HCT116 (cell line): ENCODE results near the gene ZNF747. TPM values are rescaled to one million over a fixed set of nuclear protein-coding genes. Genes with fewer than 3 reads are reported as not detected.

Experiments
- ATAC-seq: fragments of 200-7000 bp; cut with Tn5 transposase; 2 replicates; pipeline ENCODE4 v1.9.1; 2020; ENCODE audit warnings: mild to moderate bottlenecking, moderate library complexity
- BruUV-seq: library from RNA; stranded (reverse); fragments of 400-500 nt; replicated peaks from 2 replicates; lab custom pipeline; 2021; lab: Mats Ljungman, UMichigan
- CTCF ChIA-PET: fragments of 300-600 bp; sonication (Branson Sonifier 250); formaldehyde crosslinking; loops from one replicate; lab custom pipeline; 2021; ENCODE audit warnings: antibody characterized with exemption; lab: Charles Lee
- POLR2A ChIA-PET: fragments of 300-600, 350-600 bp; sonication (Branson Sonifier 250); formaldehyde crosslinking; loops from one replicate; lab custom pipeline; 2021; ENCODE audit warnings: antibody characterized with exemption; lab: Charles Lee
- RAD21 ChIA-PET, 2 experiments: fragments of 300-600 bp; sonication (Branson Sonifier 250); formaldehyde crosslinking; loops; one replicate each; lab custom pipeline; 2023; ENCODE audit warnings: low total read pairs in 2 of 2; ENCODE audit not compliant: uncharacterized antibody in 2 of 2, unreplicated experiment in 2 of 2, low non-redundant PET in 1 of 2; lab: Charles Lee
- DNase-seq: peaks from one replicate; pipeline ENCODE4 v3.0.0-alpha.2; 2010; ENCODE audit warnings: low read depth, low spot score
- H2AFZ ChIP-seq: fragments of 200-600 bp; shearing (Covaris generic), sonication (generic); 2 replicates; pipeline ENCODE4 v1.6.1; 2017; ENCODE audit warnings: low read depth, mixed run types, mixed read lengths, antibody characterized with exemption, low read length; ENCODE audit not compliant: poor library complexity, severe bottlenecking
- H3K27ac ChIP-seq: 2 replicates; pipeline ENCODE4 v1.5.1; 2012; ENCODE audit warnings: low read depth, low read length
- H3K27me3 ChIP-seq: fragments of 200-600 bp; sonication (generic); 2 replicates; pipeline ENCODE4 v1.6.1; 2016; ENCODE audit warnings: mixed run types, low read length, mixed read lengths; ENCODE audit not compliant: insufficient read depth
- H3K36me3 ChIP-seq, 2 experiments: fragments of 200-500 bp in 1 of 2; fragments of 200-600 bp in 1 of 2; sonication (Bioruptor generic) in 1 of 2; sonication (generic) in 1 of 2; 2 replicates each; pipeline versions ENCODE4 v1.5.1 to v1.6.1; 2014 to 2016; ENCODE audit warnings: low read length in 2 of 2, inconsistent platforms in 1 of 2, mixed read lengths in 1 of 2, mixed run types in 1 of 2; ENCODE audit not compliant: insufficient read depth in 2 of 2, control insufficient read depth in 1 of 2
- H3K4me1 ChIP-seq, 2 experiments: fragments of 200-600 bp in 1 of 2; sonication (generic) in 1 of 2; 2 replicates each; pipeline versions ENCODE4 v1.5.1 to v1.6.1; 2012 to 2017; ENCODE audit warnings: low read length in 2 of 2, inconsistent platforms in 1 of 2, mild to moderate bottlenecking in 1 of 2, mixed read lengths in 1 of 2, mixed run types in 1 of 2, moderate library complexity in 1 of 2; ENCODE audit not compliant: insufficient read depth in 2 of 2, control insufficient read depth in 1 of 2
- H3K4me2 ChIP-seq: fragments of 200-600 bp; sonication (generic); 2 replicates; pipeline ENCODE4 v1.6.1; 2017; ENCODE audit warnings: mixed run types, low read length, mixed read lengths
- H3K4me3 ChIP-seq, 2 experiments: fragments of 200-600 bp in 1 of 2; sonication (generic) in 1 of 2; replicated peaks in 1 of 2; 2 replicates each; pipeline ENCODE4 v1.5.1; 2011 to 2016; ENCODE audit warnings: low read length in 2 of 2, control low read depth in 1 of 2, low read depth in 1 of 2, mild to moderate bottlenecking in 1 of 2, mixed read lengths in 1 of 2, mixed run types in 1 of 2
- H3K79me2 ChIP-seq: fragments of 200-600 bp; sonication (generic); 2 replicates; pipeline ENCODE4 v1.6.1; 2017; ENCODE audit warnings: mild to moderate bottlenecking, mixed run types, low read length, moderate library complexity, mixed read lengths; ENCODE audit not compliant: insufficient read depth
- H3K9ac ChIP-seq: fragments of 200-600 bp; sonication (generic); 2 replicates; pipeline ENCODE4 v1.6.1; 2016; ENCODE audit warnings: low read length, mixed read lengths
- H3K9me2 ChIP-seq: fragments of 200-600 bp; sonication (generic), shearing (Covaris generic); 2 replicates; pipeline ENCODE4 v1.6.1; 2017; ENCODE audit warnings: mixed run types, mild to moderate bottlenecking, moderate library complexity; ENCODE audit not compliant: insufficient read depth
- H3K9me3 ChIP-seq, 2 experiments: fragments of 200-500 bp in 1 of 2; fragments of 200-600 bp in 1 of 2; sonication (Bioruptor generic) in 1 of 2; sonication (generic) in 1 of 2; 2 replicates each; pipeline ENCODE4 v1.6.1; 2014 to 2017; ENCODE audit warnings: low read length in 2 of 2, mixed read lengths in 2 of 2, inconsistent platforms in 1 of 2, low read depth in 1 of 2, mild to moderate bottlenecking in 1 of 2, mixed run types in 1 of 2, moderate library complexity in 1 of 2; ENCODE audit not compliant: control insufficient read depth in 1 of 2, insufficient read depth in 1 of 2
- H4K20me1 ChIP-seq: fragments of 200-600 bp; sonication (generic), shearing (Covaris generic); 2 replicates; pipeline ENCODE4 v1.6.1; 2017; ENCODE audit warnings: mixed run types, mild to moderate bottlenecking, moderate library complexity; ENCODE audit not compliant: insufficient read depth
- CTCF ChIP-seq, 3 experiments: fragments of 200-600 bp in 1 of 3; sonication (generic) in 1 of 3; IDR thresholded peaks in 2 of 3; conservative IDR thresholded peaks in 1 of 3; 2 replicates each; pipeline ENCODE4 v1.5.1; 2012 to 2017; ENCODE audit warnings: low read depth in 2 of 3, low read length in 2 of 3, antibody characterized with exemption in 1 of 3, borderline replicate concordance in 1 of 3, control low read depth in 1 of 3, mild to moderate bottlenecking in 1 of 3, mixed read lengths in 1 of 3, mixed run types in 1 of 3, moderate library complexity in 1 of 3; ENCODE audit not compliant: insufficient read depth in 1 of 3
- EGR1 ChIP-seq: IDR thresholded peaks from 2 replicates; pipeline ENCODE4 v1.6.1; 2012; ENCODE audit warnings: low read depth
- ELF1 ChIP-seq: IDR thresholded peaks from 2 replicates; pipeline ENCODE4 v1.6.1; 2012; ENCODE audit warnings: low read depth, borderline replicate concordance
- JUND ChIP-seq: IDR thresholded peaks from 2 replicates; pipeline ENCODE4 v1.6.1; 2012
- POLR2A ChIP-seq: IDR thresholded peaks from 2 replicates; pipeline ENCODE4 v1.7.0; 2011; ENCODE audit warnings: borderline replicate concordance; ENCODE audit not compliant: insufficient read depth, insufficient read length; ENCODE audit errors: extremely low read depth
- POLR2AphosphoS5 ChIP-seq: IDR thresholded peaks from 2 replicates; pipeline ENCODE4 v1.6.1; 2011; ENCODE audit warnings: mild to moderate bottlenecking, low read depth, low read length, moderate library complexity
- RAD21 ChIP-seq: IDR thresholded peaks from 2 replicates; pipeline ENCODE4 v1.6.1; 2012; ENCODE audit warnings: low read depth, mild to moderate bottlenecking
- REST ChIP-seq: IDR thresholded peaks from 2 replicates; pipeline ENCODE4 v1.6.1; 2012; ENCODE audit warnings: low read depth
- SIN3A ChIP-seq: IDR thresholded peaks from 2 replicates; pipeline ENCODE4 v1.6.1; 2012; ENCODE audit warnings: low read depth
- SP1 ChIP-seq: IDR thresholded peaks from 2 replicates; pipeline ENCODE4 v1.6.1; 2012; ENCODE audit warnings: low read depth
- TCF7L2 ChIP-seq: IDR thresholded peaks from 2 replicates; pipeline ENCODE4 v1.7.0; 2011; ENCODE audit warnings: borderline replicate concordance, inconsistent platforms; ENCODE audit not compliant: insufficient read depth, insufficient read length; ENCODE audit errors: extremely low read depth
- YY1 ChIP-seq: IDR thresholded peaks from 2 replicates; pipeline ENCODE4 v1.6.1; 2011; ENCODE audit warnings: low read length, low read depth, moderate library complexity, mild to moderate bottlenecking; ENCODE audit not compliant: insufficient replicate concordance; ENCODE audit errors: extremely low read depth
- ZFX ChIP-seq: fragments of 450-650 bp; IDR thresholded peaks from 2 replicates; pipeline ENCODE4 v1.6.1; 2017
- ZNF274 ChIP-seq: fragments of 200-500 bp; sonication (Bioruptor generic); IDR thresholded peaks from 2 replicates; pipeline ENCODE4 v1.6.1; 2014; ENCODE audit warnings: mild to moderate bottlenecking, low read depth, low read length, inconsistent platforms
- intact Hi-C: fragments of 100-400 bp; cut with micrococcal nuclease; formaldehyde crosslinking; loops from 2 replicates; pipeline ENCODE4 v1.10.0; 2022
- total RNA-seq: library from RNA; stranded (reverse); gene quantifications from one replicate; pipeline ENCODE4 v1.2.1, GENCODE V29; 2021; ENCODE audit not compliant: unreplicated experiment
- TF ChIP-seq, protein P1 (sequence below): IDR thresholded peaks from 2 replicates; pipeline ENCODE4 v1.6.1; 2011; ENCODE audit warnings: mild to moderate bottlenecking, low read length, moderate library complexity; ENCODE audit not compliant: insufficient replicate concordance; ENCODE audit errors: extremely low read depth

Gene ZNF747
- total RNA-seq, 1 experiment from 2014 or later: 2.1 TPM

DNA sequence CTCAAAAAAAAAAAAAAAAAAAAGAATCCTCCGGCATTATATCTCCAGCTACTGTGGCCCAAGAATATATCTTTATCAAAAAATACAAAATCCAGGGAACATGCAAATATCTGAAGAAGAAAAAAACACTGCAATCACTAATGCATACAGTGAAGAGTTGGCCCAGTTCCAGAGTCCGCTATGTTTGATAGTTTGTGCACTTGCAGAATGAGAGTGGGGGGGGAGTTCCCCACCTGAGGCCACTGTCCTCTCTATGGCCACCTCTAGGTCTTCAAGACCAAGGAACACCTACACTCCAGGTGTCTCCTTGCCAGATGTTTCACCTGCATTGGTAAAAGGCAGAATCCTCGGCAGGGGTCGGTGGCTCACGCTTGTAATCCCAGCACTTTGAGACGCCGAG, 46.8 kb upstream of the ZNF747 start (continued):
- TF ChIP-seq, protein P1, sequence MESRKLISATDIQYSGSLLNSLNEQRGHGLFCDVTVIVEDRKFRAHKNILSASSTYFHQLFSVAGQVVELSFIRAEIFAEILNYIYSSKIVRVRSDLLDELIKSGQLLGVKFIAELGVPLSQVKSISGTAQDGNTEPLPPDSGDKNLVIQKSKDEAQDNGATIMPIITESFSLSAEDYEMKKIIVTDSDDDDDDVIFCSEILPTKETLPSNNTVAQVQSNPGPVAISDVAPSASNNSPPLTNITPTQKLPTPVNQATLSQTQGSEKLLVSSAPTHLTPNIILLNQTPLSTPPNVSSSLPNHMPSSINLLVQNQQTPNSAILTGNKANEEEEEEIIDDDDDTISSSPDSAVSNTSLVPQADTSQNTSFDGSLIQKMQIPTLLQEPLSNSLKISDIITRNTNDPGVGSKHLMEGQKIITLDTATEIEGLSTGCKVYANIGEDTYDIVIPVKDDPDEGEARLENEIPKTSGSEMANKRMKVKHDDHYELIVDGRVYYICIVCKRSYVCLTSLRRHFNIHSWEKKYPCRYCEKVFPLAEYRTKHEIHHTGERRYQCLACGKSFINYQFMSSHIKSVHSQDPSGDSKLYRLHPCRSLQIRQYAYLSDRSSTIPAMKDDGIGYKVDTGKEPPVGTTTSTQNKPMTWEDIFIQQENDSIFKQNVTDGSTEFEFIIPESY: no peak
- no peak for TF ChIP-seq JUND
- TF ChIP-seq POLR2A: no peak

GRCh38 chr16:30574678-30575077, 40.0 kb upstream of the ZNF747 start:
- no peaks in the 10 kb centered on the region; a peak in 1 of 4 replicates for H3K36me3 ChIP-seq
- H2AFZ ChIP-seq: no peak overlapping the region
- no peak overlapping the region for H3K4me2 ChIP-seq
- no peaks in the 10 kb centered on the region for H3K9me3 ChIP-seq
- H3K27ac ChIP-seq: no peak overlapping the region
- no peak for ATAC-seq
- H3K4me1 ChIP-seq: peaks cover 9 to 37% of the 10 kb centered on the region in 2 experiments; a peak in 3 of 4 replicates
- no peak overlapping the region for H3K9ac ChIP-seq
- BruUV-seq: no TSS peak
- DNase-seq: no peak
- ChIA-PET POLR2A (no interaction called here), CTCF (no interaction called here), RAD21 (no interaction called here)
- intact Hi-C loops: loop anchor here (5.0 kb wide), 1 partner anchor 53 kb away; no protein-coding TSS in a partner anchor
- no peak overlapping the region for H3K4me3 ChIP-seq
- H4K20me1 ChIP-seq: no peaks in the 10 kb centered on the region
- H3K79me2 ChIP-seq: no peaks in the 10 kb centered on the region
- no peaks in the 10 kb centered on the region for H3K27me3 ChIP-seq
- H3K9me2 ChIP-seq: no peaks in the 10 kb centered on the region
- TF ChIP-seq CTCF (IDR thresholded peaks at IDR 0.05 in 2 of 3, conservative IDR thresholded peaks at IDR 0.05 in 1 of 3; ENCODE audit: borderline replicate concordance in 1 of 3, insufficient read depth in 1 of 3, low read depth in 2 of 3, low read length in 2 of 3): no peak
- no peak for TF ChIP-seq ELF1
- TF ChIP-seq JUND: no peak
- no peak for TF ChIP-seq YY1
- no peak for TF ChIP-seq SP1
- TF ChIP-seq TCF7L2: no peak
- TF ChIP-seq, protein P1: no peak
- TF ChIP-seq SIN3A: no peak
- TF ChIP-seq ZNF274: no peak
- no peak for TF ChIP-seq POLR2A
- no peak for TF ChIP-seq RAD21
- TF ChIP-seq ZFX: no peak
- no peak for TF ChIP-seq REST
- no peak for TF ChIP-seq POLR2AphosphoS5
- no peak for TF ChIP-seq EGR1
